Activated CD4-positive, alpha-beta T cell treated with anti-CD3 and anti-CD28 coated beads for 4 hours (primary cell): ENCODE measurements around the gene PDE2A.
A peak's percentile ranks its signal among the peaks of the same experiment; 100 is the strongest.

Experiments used
- DNase-seq, 2 donors: peaks; one replicate each; pipeline ENCODE4 v3.0.0-alpha.2; 2020

The PDE2A gene

GRCh38 chr11:72704028-72704782 is 30.0 kb upstream of the PDE2A start:
- no peak for DNase-seq

GRCh38 chr11:72703267-72704008 is 29.2 kb upstream of the PDE2A start:
- no peak for DNase-seq

- no peak for DNase-seq
These were observed 28.5 kb upstream of the PDE2A start for GRCh38 chr11:72702577-72703241.

GRCh38 chr11:72702096-72702495 is 27.9 kb upstream of the PDE2A start:
- DNase-seq: no peak

GRCh38 chr11:72701466-72701865 is 27.2 kb upstream of the PDE2A start:
- DNase-seq: no peak

GRCh38 chr11:72700146-72700545 is 25.9 kb upstream of the PDE2A start:
- no peak for DNase-seq

- DNase-seq: no peak
These were observed 23.6 kb upstream of the PDE2A start for GRCh38 chr11:72697814-72698213.

GRCh38 chr11:72696866-72697700 is 22.9 kb upstream of the PDE2A start:
- DNase-seq: no peak

GRCh38 chr11:72695354-72695753 is 21.1 kb upstream of the PDE2A start:
- no peak for DNase-seq

- no peak for DNase-seq
These were observed 19.2 kb upstream of the PDE2A start for GRCh38 chr11:72693271-72693968.

- DNase-seq: no peak
These were observed 18.4 kb upstream of the PDE2A start for GRCh38 chr11:72692498-72693237.

- no peak for DNase-seq
These were observed 15.9 kb upstream of the PDE2A start for GRCh38 chr11:72690166-72690565.

- DNase-seq: no peak
These were observed 14.7 kb upstream of the PDE2A start for GRCh38 chr11:72688929-72689328.

- no peak for DNase-seq
These were observed 14.3 kb upstream of the PDE2A start for GRCh38 chr11:72688486-72688885.

- no peak for DNase-seq
These were observed 13.1 kb upstream of the PDE2A start for GRCh38 chr11:72687326-72687725.

GRCh38 chr11:72686639-72687220 is 12.5 kb upstream of the PDE2A start:
- DNase-seq: no peak

GRCh38 chr11:72685560-72686480 is 11.6 kb upstream of the PDE2A start:
- peak; percentile 22 to 41 for DNase-seq

GRCh38 chr11:72684236-72684912 is 10.2 kb upstream of the PDE2A start:
- peak; percentile 26 to 33 for DNase-seq

- peak; percentile 44 to 66 for DNase-seq
These were observed 9.6 kb upstream of the PDE2A start for GRCh38 chr11:72683782-72684200.
